Retina (tissue), 1 donor: ENCODE data around the gene MYH7.
"Not testable (repeated sequence)": the region's sequence is repeated elsewhere in the genome, so short reads cannot be mapped to it uniquely, and the experiment has no call there.

ENCODE experiments used
- DNase-seq: peaks from one replicate; pipeline ENCODE4 v3.0.0-alpha.2; 2016

Gene MYH7

GRCh38 chr14:23406725-23407355 lies 28.6 kb downstream of the MYH7 start:
- DNase-seq, result no peak

GRCh38 chr14:23406244-23406643 lies 29.2 kb downstream of the MYH7 start:
- DNase-seq, result peak; percentile 35

GRCh38 chr14:23405516-23406025 lies 29.9 kb downstream of the MYH7 start:
- DNase-seq, result no peak

GRCh38 chr14:23405096-23405495 lies 30.4 kb downstream of the MYH7 start:
- DNase-seq, result no peak

- DNase-seq, result no peak
Measured at GRCh38 chr14:23404331-23404900, 31.0 kb downstream of the MYH7 start.

- DNase-seq, result no peak
Measured at GRCh38 chr14:23403908-23404307, 31.6 kb downstream of the MYH7 start.

GRCh38 chr14:23403139-23403438 lies 32.4 kb downstream of the MYH7 start:
- no peak for DNase-seq

- no peak for DNase-seq
Measured at GRCh38 chr14:23402296-23403138, 32.9 kb downstream of the MYH7 start.

GRCh38 chr14:23401291-23401690 lies 34.2 kb downstream of the MYH7 start:
- no peak for DNase-seq

- not testable (repeated sequence) for DNase-seq
Measured at GRCh38 chr14:23400496-23401149, 34.8 kb downstream of the MYH7 start.

GRCh38 chr14:23399591-23399990 lies 35.9 kb downstream of the MYH7 start:
- DNase-seq, result no peak

GRCh38 chr14:23399136-23399535 lies 36.3 kb downstream of the MYH7 start:
- DNase-seq, result no peak

- DNase-seq, result no peak
Measured at GRCh38 chr14:23398348-23398747, 37.1 kb downstream of the MYH7 start.

GRCh38 chr14:23396781-23397407 lies 38.6 kb downstream of the MYH7 start:
- no peak for DNase-seq

- no peak for DNase-seq
Measured at GRCh38 chr14:23396126-23396525, 39.3 kb downstream of the MYH7 start.

GRCh38 chr14:23392613-23393012 lies 42.8 kb downstream of the MYH7 start:
- no peak for DNase-seq

- not testable (repeated sequence) for DNase-seq
Measured at GRCh38 chr14:23389871-23390270, 45.6 kb downstream of the MYH7 start.

- DNase-seq, result no peak
Measured at GRCh38 chr14:23389396-23389795, 46.1 kb downstream of the MYH7 start.

- no peak for DNase-seq
Measured at GRCh38 chr14:23388996-23389395, 46.5 kb downstream of the MYH7 start.

GRCh38 chr14:23387916-23388882 lies 47.3 kb downstream of the MYH7 start:
- no peak for DNase-seq

GRCh38 chr14:23386999-23387398 lies 48.5 kb downstream of the MYH7 start:
- no peak for DNase-seq

GRCh38 chr14:23386266-23386657 lies 49.2 kb downstream of the MYH7 start:
- not testable (repeated sequence) for DNase-seq
